T-helper 2 cell (primary cell): Measurements from ENCODE around the gene ZNF512.
"Not testable (repeated sequence)": the region's sequence is repeated elsewhere in the genome, so short reads cannot be mapped to it uniquely, and the experiment has no call there.

Experiments used
- DNase-seq, 5 experiments: peaks; one replicate each; pipeline versions ENCODE4 v3.0.0 to v3.0.0-alpha.2; 2012 to 2022

ZNF512 gene

GRCh38 chr2:27583390-27583915, 611 bp downstream of the ZNF512 start:
- DNase-seq = peak in 1 of 5 experiments; percentile 31

DNA sequence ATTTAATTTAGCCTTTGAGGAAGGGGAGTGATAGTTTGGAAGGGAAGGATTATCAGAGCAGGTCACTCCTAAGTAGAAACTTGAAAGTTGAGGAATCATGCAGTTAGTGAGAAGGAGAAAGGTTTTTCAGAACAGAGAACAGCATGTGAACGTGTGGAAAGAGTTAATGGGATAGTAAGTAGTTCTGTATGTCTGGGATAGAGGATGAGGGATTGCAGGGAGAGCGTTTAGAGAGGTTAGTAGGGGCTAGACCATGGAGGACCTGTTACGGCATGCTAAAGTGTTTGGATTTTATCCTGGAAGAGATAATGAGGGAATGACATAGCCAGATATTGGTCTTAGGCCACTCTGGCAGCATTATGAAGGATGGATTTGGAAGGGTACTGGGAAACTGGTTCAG, 1.8 kb downstream of the ZNF512 start:
- no peak for DNase-seq

- DNase-seq = peak in 1 of 5 experiments; percentile 17
Measured at GRCh38 chr2:27587025-27587424, 4.2 kb downstream of the ZNF512 start.

DNA sequence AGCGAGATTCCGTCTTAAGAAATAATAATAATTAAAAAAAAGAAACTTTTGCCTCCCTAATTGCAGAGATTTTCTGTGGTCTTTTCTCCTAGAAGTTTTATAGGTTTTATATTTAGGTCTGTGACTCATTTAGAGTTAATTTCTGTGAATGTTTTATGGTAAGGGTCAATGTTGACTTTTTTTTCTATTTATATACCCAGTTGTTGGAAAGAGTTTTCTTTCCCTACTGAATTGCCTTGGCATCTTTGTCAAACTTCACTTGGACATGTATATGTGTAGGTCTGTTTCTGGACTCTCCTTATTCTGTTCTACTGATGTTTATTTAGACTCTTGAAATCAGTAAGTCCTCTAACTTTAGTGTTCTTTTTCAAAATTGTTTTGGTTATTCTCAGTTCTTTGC, 5.5 kb downstream of the ZNF512 start:
- DNase-seq = no peak

DNA sequence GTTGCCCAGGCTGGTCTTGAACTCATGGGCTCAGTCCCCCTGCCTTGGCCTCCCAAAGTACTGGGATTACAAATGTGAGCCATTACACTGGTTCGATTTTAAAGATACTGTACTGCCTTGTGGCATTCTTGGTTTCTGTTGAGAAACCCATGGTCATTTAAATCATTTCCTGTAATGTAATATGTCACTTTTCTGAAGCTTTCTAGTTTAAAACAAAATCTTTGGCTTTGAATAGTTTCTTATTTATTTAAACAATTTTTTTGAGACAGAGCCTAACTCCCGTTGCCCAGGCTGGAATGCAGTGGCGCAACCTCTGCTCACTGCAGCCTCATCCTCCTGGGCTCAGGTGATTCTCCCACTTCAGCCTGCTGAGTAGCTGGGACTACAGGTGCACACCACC, 8.9 kb downstream of the ZNF512 start:
- DNase-seq = peak in 1 of 5 experiments; percentile 38

GRCh38 chr2:27593240-27593639, 10.4 kb downstream of the ZNF512 start:
- no peak for DNase-seq

DNA sequence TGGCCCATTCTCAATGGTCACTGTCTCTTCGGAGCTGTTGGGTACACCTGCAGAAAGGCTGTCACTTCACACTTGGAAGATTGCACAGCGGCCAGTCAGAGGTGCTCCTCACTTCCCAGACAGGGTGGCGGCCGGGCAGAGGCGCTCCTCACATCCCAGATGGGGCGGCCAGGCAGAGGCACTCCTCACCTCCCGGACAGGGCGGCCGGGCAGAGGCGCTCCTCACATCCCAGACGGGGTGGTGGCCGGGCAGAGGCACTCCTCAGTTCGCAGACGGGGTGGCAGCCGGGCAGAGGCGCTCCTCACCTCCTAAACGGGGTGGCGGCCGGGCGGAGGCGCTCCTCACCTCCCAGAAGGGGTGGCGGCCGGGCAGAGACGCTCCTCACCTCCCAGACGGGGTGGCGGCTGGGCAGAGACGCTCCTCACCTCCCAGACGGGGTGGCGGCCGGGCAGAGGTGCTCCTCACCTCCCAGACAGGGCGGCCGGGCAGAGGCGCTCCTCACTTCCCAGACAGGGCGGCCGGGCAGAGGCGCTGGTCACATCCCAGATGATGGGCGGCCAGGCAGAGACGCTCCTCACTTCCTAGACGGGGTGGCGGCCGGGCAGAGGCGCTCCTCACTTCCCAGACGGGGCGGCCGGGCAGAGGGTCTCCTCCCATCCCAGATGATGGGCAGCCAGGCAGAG, 11.3 kb downstream of the ZNF512 start:
- not testable (repeated sequence) for DNase-seq

GRCh38 chr2:27595412-27595811, 12.6 kb downstream of the ZNF512 start:
- not testable (repeated sequence) for DNase-seq

DNA sequence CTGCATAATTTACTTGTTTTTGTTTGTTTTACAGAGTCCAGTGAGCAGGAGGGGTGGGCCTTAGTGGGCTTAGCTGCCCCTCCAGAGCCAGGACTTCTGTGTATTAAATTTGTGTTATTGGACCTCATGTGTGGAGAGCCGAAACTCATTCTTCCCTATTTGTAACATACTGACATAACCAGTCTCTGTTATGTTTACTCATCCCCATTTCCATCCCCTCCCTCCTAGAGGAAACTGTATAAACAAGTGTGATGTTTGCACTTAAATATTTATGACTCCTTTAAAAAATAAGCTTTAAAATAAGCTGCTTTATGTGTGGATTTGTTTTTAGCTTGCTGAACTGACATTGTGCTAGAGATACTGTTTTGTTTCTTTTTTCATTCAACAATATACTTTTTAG, 13.8 kb downstream of the ZNF512 start:
- DNase-seq = no peak

GRCh38 chr2:27606611-27607010, 23.8 kb downstream of the ZNF512 start:
- DNase-seq = no peak

DNA sequence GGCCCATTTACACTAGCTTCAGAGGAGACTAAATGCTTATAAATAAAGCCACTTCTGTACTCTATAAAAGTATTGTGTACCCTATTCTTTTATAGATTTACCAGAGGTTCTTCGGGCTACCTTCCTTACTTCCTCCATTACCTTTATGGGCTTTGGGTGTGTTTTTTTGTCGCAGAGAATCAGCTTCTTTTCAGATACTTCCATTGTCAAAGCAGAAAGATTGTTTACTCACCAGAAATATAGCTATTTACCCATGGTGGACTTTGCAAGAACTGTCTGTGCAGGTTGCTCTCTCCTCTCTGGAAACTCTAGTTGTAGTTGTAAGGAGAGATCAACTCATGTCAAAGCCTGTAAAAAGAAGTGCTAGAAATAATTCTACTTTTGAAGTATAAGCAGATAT, 31.1 kb downstream of the ZNF512 start:
- no peak for DNase-seq

DNA sequence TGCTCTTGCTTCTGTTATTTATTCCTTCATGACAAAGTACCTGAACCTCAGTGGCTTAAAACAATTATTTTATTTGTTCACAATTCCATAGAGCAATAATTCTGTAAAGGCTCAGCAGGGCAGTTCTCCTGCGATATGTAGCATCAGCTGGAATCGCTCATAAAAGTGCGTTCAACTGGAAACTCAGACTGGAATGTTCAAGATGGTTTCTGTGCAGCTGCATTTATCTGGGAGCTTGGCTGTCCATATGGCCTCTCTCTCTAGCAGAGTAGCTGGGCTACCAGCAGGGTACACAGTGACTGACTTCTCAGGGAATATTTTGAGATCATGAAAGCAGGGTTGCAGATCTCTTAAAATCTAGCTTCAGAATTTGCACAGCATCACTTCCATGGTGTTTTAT, 32.5 kb downstream of the ZNF512 start:
- no peak for DNase-seq

DNA sequence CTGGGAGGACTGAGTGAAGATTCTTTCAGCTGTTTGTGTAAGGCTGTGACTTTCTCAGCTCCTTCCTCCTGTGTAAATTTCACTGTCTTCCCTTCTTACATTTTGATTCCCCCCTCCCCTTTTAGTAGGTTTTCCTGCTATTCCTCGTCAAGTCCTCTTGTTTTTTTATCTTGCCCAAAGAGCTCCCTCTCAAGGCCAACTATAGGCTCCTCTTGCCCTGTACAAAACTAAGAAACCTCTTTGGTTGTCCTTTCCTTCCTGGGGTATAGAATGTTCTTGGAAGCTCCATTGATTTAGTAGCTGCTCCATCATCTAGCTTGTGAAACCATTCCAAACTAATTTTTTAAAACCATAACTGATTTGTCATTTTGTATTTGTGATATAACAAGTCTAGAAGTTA, 38.7 kb downstream of the ZNF512 start:
- no peak for DNase-seq

GRCh38 chr2:27622921-27623384, 40.1 kb downstream of the ZNF512 start:
- no peak for DNase-seq

GRCh38 chr2:27624943-27625342, 42.1 kb downstream of the ZNF512 start:
- DNase-seq = no peak

DNA sequence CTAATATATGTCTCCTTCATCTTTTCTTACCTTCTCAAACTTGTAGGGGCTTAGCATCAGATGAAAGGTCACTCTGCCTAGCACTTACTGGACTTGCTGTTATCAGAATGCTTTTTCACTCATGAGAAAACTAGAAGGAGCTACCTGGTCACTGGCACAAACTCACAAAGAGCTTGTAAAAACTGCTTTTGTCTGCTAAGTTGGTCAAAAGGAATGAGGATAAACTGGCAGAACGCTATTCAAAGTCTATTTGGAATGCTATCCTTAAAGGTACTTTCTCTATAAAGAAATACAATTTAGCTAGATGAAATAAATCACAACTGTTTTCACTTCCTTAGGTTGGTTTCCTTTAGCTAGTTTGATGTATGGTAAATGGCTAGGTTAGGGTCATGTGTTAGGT, 43.5 kb downstream of the ZNF512 start:
- not testable (repeated sequence) for DNase-seq

GRCh38 chr2:27626921-27627320, 44.1 kb downstream of the ZNF512 start:
- not testable (repeated sequence) for DNase-seq

GRCh38 chr2:27627963-27628766, 45.3 kb downstream of the ZNF512 start:
- DNase-seq = peak in 2 of 5 experiments; percentile 3 to 43

GRCh38 chr2:27628767-27629709, 46.2 kb downstream of the ZNF512 start, which contains the start of the genes CCDC121 and GPN1:
Gene CCDC121 (minus strand): TSS chr2:27629012. CDS start chr2:27627799, 1,213 bp downstream.
Gene GPN1 (plus strand): TSS chr2:27629050. CDS start chr2:27629059, 9 bp downstream.
- DNase-seq = peak; percentile 83 to 98 (median 93)

DNA sequence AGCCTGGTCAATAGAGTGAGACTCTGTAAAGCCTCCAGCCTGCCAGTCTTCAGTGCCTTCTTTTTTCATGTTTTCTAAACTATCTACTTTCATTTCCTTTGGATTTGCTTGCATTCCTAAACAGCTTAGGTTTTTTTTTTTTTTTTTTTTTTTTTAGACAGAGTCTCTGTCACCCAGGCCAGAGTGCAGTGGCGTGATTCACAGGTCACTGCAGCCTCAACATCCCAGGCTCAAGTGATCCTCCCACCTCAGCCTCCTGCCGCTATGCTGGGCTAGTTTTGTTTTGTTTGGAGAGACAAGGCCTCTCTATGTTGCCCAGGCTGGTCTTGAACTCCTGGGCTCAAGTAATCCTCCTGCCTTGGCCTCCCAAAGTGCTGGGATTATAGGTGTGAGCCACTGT, 47.4 kb downstream of the ZNF512 start:
- DNase-seq = not testable (repeated sequence)

GRCh38 chr2:27634291-27634690, 51.4 kb downstream of the ZNF512 start:
- DNase-seq = no peak

DNA sequence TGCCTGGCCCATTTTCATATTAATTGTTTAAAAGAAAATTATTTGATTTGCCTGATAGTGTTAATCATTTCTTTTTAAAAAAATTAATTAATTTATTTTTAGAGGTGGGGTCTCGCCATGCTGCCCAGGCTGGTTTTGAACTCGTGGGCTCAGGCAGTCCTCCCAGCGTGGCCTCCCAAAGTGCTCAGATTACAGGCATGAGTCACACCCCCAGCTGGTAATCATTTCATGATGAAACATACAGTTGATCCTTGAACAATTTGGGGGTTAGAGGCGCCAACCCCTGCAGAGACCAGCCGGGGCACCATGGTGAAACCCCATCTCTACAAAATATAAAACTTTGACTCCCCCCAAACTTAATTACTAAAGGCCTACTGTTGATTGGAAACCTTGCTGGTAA, 53.9 kb downstream of the ZNF512 start:
- DNase-seq = peak in 1 of 5 experiments; percentile 30
